CD4-positive, alpha-beta T cell (primary cell): Measurements from ENCODE around the gene PTGES3L. TPM values are rescaled to one million over a fixed set of nuclear protein-coding genes. Genes with fewer than 3 reads are reported as not detected.
A peak's percentile ranks its signal among the peaks of the same experiment; 100 is the strongest.

Source experiments
- ATAC-seq: fragments of 200-7000 bp; cut with Tn5 transposase; one replicate; pipeline ENCODE4 v1.10.0; 2022; ENCODE audit warnings: mild to moderate bottlenecking; ENCODE audit not compliant: poor library complexity
- CTCF ChIA-PET: fragments of 350-600 bp; sonication (Branson Sonifier 250); formaldehyde crosslinking; loops from one replicate; lab custom pipeline; 2021; ENCODE audit warnings: antibody characterized with exemption, inconsistent platforms; lab: Charles Lee
- POLR2A ChIA-PET: fragments of 350-600 bp; sonication (Branson Sonifier 250); formaldehyde crosslinking; loops from one replicate; lab custom pipeline; 2021; ENCODE audit warnings: antibody characterized with exemption, inconsistent platforms; lab: Charles Lee
- DNase-seq, 14 experiments: peaks; one replicate each; pipeline ENCODE4 v3.0.0-alpha.2; 2013 to 2020; ENCODE audit warnings: mixed read lengths in 2 of 14
- H3K27ac ChIP-seq, 2 donors: one replicate each; pipeline versions ENCODE4 v1.5.1 to v1.7.0; 2013; ENCODE audit warnings: low read length in 2 of 2, low read depth in 1 of 2, mild to moderate bottlenecking in 1 of 2
- H3K27me3 ChIP-seq, 2 experiments: 1 replicate in 1 of 2; 2 replicates in 1 of 2; pipeline versions ENCODE4 v1.6.1 to v1.7.0; 2013; ENCODE audit warnings: low read length in 2 of 2, control low read depth in 1 of 2, mild to moderate bottlenecking in 1 of 2, moderate library complexity in 1 of 2; ENCODE audit not compliant: insufficient read depth in 2 of 2, control insufficient read depth in 1 of 2
- H3K36me3 ChIP-seq: one replicate; pipeline ENCODE4 v1.6.1; 2013; ENCODE audit warnings: low read length, control low read depth; ENCODE audit not compliant: insufficient read depth
- H3K4me1 ChIP-seq: one replicate; pipeline ENCODE4 v1.6.1; 2013; ENCODE audit warnings: low read length, control low read depth; ENCODE audit not compliant: insufficient read depth
- H3K4me3 ChIP-seq: one replicate; pipeline ENCODE4 v1.5.1; 2013; ENCODE audit warnings: mild to moderate bottlenecking, low read length, moderate library complexity
- H3K9me3 ChIP-seq, 2 experiments: 1 replicate in 1 of 2; 2 replicates in 1 of 2; pipeline versions ENCODE4 v1.6.1 to v1.7.0; 2013; ENCODE audit warnings: low read length in 2 of 2, mild to moderate bottlenecking in 2 of 2, control low read depth in 1 of 2, moderate library complexity in 1 of 2; ENCODE audit not compliant: control insufficient read depth in 1 of 2, insufficient read depth in 1 of 2
- H3K27ac Mint-ChIP-seq: one replicate; pipeline ENCODE4 v1.8.0; 2020; ENCODE audit warnings: mixed read lengths
- H3K27me3 Mint-ChIP-seq: one replicate; pipeline ENCODE4 v1.8.0; 2021; ENCODE audit warnings: mixed read lengths
- H3K36me3 Mint-ChIP-seq: one replicate; pipeline ENCODE4 v1.8.0; 2021; ENCODE audit warnings: low read depth, mixed read lengths
- H3K4me1 Mint-ChIP-seq: one replicate; pipeline ENCODE4 v1.8.0; 2021; ENCODE audit warnings: low read depth, mixed read lengths
- H3K4me3 Mint-ChIP-seq: one replicate; pipeline ENCODE4 v1.8.0; 2020; ENCODE audit warnings: mild to moderate bottlenecking, mixed read lengths
- H3K9me3 Mint-ChIP-seq: one replicate; pipeline ENCODE4 v1.8.0; 2020; ENCODE audit warnings: mixed read lengths
- CTCF ChIP-seq: fragments of 200-600 bp; IDR thresholded peaks from one replicate; pipeline ENCODE4 v1.8.0; 2022; ENCODE audit warnings: antibody characterized with exemption, mild to moderate bottlenecking
- intact Hi-C, 2 experiments: fragments of 100-400 bp; cut with DNase I in 1 of 2; cut with micrococcal nuclease in 1 of 2; formaldehyde crosslinking; loops; one replicate each; pipeline versions ENCODE4 v1.15.1 to v1.9.0; 2023 to 2025; cut with DNase I, micrococcal nuclease
- total RNA-seq, 174 experiments: library from RNA in 2 of 174; stranded (reverse) in 2 of 174; gene quantifications; one replicate each; pipeline ENCODE4 v1.2.3 and lab custom pipeline; 2021 to 2026

The PTGES3L gene
- total RNA-seq, 2 experiments from 2014 or later, result 0.20 TPM; not detected in 1

- H3K9me3 Mint-ChIP-seq, result no peaks in the 10 kb centered on the region
- H3K27me3 Mint-ChIP-seq, result no peaks in the 10 kb centered on the region
- no peaks in the 10 kb centered on the region for H3K36me3 ChIP-seq
- H3K9me3 ChIP-seq, result no peaks in the 10 kb centered on the region
- POLR2A ChIA-PET, result no interaction called here
- H3K27ac Mint-ChIP-seq, result no peak overlapping the region
- CTCF ChIA-PET, result interaction anchor here (1.2 kb wide), 1 partner anchor 29 kb away, joined by 4 read pairs; the partner anchor contains the start of gene RPL27
- no peak for ATAC-seq
- peak in 1 of 14 experiments; percentile 18 for DNase-seq
- peaks cover 9% of the 10 kb centered on the region for H3K4me1 Mint-ChIP-seq
- no peak overlapping the region for H3K27ac ChIP-seq
- peaks cover 27% of the 10 kb centered on the region for H3K4me1 ChIP-seq
- H3K4me3 Mint-ChIP-seq, result peak overlapping the region; percentile 73
- no peak overlapping the region for H3K4me3 ChIP-seq
- no peaks in the 10 kb centered on the region for H3K27me3 ChIP-seq
- intact Hi-C loops, result loop anchor here (5.0 to 10.0 kb wide), 3 partner anchors 97 to 140 kb away; partner anchors contain the start of gene BRCA1 (in 2 of the 2)
- no peak for TF ChIP-seq CTCF
- no peaks in the 10 kb centered on the region for H3K36me3 Mint-ChIP-seq
Measured at GRCh38 chr17:43027091-43028032, 47.5 kb upstream of the PTGES3L start.

- Mint-ChIP-seq H3K9me3 (no peaks in the 10 kb centered on the region), H3K27me3 (no peaks in the 10 kb centered on the region), H3K36me3 (no peaks in the 10 kb centered on the region), H3K4me3 (peak overlapping the region; percentile 75), H3K4me1 (peaks cover 12% of the 10 kb centered on the region), H3K27ac (no peak overlapping the region)
- no peaks in the 10 kb centered on the region for H3K9me3 ChIP-seq
- H3K27me3 ChIP-seq, result no peaks in the 10 kb centered on the region
- intact Hi-C loops, result loop anchor here (5.0 to 10.0 kb wide), 3 partner anchors 98 to 141 kb away; partner anchors contain the start of gene BRCA1 (in 2 of the 2)
- CTCF ChIA-PET, result interaction anchor here (1.2 kb wide), 1 partner anchor 28 kb away, joined by 4 read pairs; the partner anchor contains the start of gene RPL27
- H3K4me3 ChIP-seq, result no peak overlapping the region
- no peaks in the 10 kb centered on the region for H3K36me3 ChIP-seq
- DNase-seq (peak in 1 of 14 experiments; percentile 40), ATAC-seq (no peak)
- POLR2A ChIA-PET, result interaction anchor here (1.5 kb wide), 1 partner anchor 341 kb away, joined by 3 read pairs; no protein-coding TSS in a partner anchor
- H3K27ac ChIP-seq, result no peak overlapping the region
- H3K4me1 ChIP-seq, result peaks cover 30% of the 10 kb centered on the region
- TF ChIP-seq CTCF, result no peak
Measured at GRCh38 chr17:43026595-43026994, 46.7 kb upstream of the PTGES3L start.

- DNase-seq (peak in 2 of 14 experiments; percentile 11 to 44), ATAC-seq (no peak)
- H3K36me3 Mint-ChIP-seq, result no peaks in the 10 kb centered on the region
- Histone ChIP-seq H3K27me3 (no peaks in the 10 kb centered on the region), H3K9me3 (no peaks in the 10 kb centered on the region), H3K36me3 (no peaks in the 10 kb centered on the region), H3K27ac (no peak overlapping the region), H3K4me1 (peaks cover 34% of the 10 kb centered on the region), H3K4me3 (no peak overlapping the region)
- peaks cover 18% of the 10 kb centered on the region for H3K4me1 Mint-ChIP-seq
- ChIA-PET CTCF (interaction anchor here (1.2 kb wide), 1 partner anchor 28 kb away, joined by 4 read pairs; the partner anchor contains the start of gene RPL27), POLR2A (interaction anchor here (1.2 to 2.8 kb wide), 3 partner anchors 146 to 342 kb away, joined by 3 to 13 read pairs (median 3); no protein-coding TSS in a partner anchor)
- H3K9me3 Mint-ChIP-seq, result no peaks in the 10 kb centered on the region
- TF ChIP-seq CTCF, result no peak
- intact Hi-C loops, result loop anchor here (5.0 to 10.0 kb wide), 3 partner anchors 99 to 141 kb away; partner anchors contain the start of gene BRCA1 (in 2 of the 2)
- no peaks in the 10 kb centered on the region for H3K27me3 Mint-ChIP-seq
- H3K27ac Mint-ChIP-seq, result peak overlapping the region; percentile 73
- H3K4me3 Mint-ChIP-seq, result peak overlapping the region; percentile 88
Measured at GRCh38 chr17:43025766-43026537, 46.1 kb upstream of the PTGES3L start.
